ENCODE measurements around the gene ELL2.

The ELL2 gene

DNA sequence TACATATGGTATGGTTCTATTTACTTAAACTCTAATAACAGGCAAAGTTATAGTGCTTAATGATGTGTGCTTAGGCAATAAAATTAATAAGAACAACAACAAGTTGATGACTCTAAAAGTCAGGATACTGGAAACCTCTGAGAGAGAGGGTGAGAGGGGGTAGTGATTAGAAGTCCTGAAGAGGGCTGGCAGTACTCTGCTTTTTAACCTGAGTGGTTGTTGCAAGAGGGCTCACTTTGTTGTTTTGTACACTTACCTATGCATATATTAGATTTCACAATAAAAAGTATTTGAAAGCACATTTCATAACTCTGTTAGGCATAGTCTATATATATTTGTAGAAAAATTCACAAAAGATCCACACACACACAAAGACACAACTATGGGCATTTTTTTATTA, 21.4 kb upstream of the ELL2 start:
- DNase-seq (ENCODE audit: low read depth): no peak

DNA sequence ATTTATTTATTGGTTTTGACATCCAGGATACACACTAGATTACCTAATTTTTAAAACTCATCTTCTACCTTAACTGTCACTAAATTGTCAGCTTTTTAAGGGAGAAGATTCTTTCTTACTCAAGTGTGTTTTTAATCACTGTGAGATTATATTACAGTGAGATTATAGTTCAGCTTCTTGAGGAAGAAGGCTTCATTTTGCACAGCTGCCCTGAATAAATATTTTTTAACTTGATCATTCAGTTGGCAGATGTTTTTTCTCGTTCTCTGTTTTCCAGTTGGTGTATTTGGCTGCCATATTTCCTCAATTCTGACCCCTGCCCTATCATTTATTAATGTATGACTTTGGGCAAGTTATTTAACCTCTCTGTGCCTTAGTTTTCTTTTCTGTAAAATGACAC, 15.0 kb upstream of the ELL2 start:
- DNase-seq (ENCODE audit: low read depth): no peak

DNA sequence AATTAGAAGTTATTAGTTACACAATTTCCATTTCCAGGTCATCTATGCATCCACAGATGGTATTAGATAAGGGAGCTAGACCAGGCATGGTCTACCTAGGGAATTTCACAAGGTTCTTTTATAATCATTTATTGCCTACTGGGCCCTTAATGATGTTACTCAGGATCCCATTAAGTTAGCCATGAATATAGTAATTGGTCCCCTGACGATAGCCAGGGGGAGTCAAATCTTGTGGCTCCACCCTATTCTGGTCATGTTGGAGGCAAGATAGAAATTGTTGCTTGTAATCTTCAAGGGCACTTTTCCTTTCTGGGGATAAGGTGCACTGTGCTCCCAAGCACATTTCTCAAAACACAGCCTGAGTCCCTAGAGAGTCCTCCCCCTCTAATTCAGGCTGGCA, 14.1 kb upstream of the ELL2 start:
- DNase-seq (ENCODE audit: low read depth): no peak

DNA sequence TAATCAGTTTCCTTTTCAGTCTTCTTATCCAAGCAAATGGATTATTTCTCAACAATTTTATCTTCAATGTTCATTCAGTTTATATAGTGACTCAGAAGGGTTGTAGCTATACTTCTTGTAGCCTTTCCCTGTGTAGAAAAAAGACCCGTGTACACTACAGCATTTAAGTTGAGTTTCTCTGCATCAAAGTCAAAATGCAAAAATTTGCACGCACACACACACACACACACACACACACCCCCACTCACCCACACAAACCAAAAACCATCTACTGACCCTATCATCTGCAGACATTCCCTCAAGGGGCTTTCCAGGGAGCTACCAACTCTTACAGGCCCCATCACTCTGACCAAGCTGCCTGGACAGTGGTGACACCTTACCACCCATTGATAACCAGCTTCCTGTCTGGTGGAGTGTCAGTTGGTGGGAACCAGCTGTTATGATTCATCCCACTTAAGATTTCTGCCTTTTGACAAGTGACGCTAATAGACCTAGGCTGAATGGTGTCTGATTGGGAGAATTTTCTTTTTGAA, 12.2 kb upstream of the ELL2 start:
- no peak for DNase-seq (ENCODE audit: low read depth)

DNA sequence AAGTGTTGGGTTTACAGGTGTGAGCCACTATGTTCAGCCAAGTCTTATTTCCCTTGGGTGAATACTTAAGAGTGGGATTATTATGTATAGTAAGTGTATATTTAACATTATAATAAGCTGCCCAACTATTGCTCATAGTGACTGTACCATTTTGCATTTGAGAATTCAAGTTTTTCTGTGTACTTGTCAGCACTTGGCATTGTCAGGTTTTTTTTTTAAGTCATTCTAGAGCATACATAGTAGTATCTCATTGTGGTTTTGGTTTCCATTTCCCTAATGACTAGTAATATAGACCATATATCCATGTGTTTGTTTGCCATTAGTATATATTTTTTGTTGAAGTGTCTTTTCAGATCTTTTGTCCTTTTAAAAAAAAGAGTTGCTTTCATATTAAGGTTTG, 10.5 kb upstream of the ELL2 start:
- no peak for DNase-seq (ENCODE audit: low read depth)

DNA sequence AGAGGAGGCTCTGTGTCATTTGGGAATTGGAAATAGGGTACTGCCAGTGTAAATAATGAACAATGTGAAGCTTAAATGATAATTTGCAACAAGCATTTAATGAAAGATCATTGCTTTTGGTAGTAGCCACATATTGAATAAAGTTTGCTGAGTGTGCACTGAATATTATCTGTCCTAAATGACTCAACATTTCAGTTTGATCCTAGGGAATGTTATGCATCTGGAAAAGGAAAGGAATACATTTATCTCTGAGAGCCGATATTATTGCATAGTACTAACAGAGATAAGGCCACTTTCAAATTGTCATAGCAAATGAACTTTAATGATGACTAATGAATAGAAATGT, 8.7 kb upstream of the ELL2 start:
- DNase-seq (ENCODE audit: low read depth): no peak

DNA sequence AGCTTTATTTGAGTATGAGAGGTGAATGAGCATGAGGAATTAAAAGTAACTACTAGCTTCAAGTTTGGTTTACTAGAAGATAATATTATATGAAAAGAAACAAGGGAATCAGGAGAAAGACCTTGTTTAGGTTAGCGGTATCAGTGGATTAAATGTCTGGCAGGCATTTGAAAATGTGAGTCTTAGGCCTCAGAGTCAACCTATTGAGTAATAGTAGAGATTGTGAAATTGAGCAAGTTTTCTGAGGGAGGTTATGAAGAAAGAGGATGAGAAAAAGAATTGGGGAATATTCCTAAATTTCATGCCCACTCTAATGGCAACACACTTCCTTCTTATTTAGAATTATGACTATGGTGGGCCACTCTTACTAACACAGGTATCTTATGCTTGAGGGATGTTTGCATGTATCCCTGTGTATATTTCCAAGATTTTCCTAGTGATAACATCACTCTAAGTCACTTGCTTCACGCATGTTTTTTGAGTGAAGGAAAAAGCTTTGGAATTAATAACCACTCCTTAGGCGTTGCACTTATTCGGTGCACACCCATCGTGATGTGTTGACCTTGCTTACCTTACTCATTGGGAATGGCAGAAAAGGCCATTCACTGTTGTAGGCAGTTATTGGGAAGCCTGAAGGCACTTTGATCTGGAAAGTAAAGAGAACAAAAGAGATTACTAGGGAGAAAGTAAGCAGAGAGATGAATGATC, 8.2 kb upstream of the ELL2 start:
- no peak for DNase-seq (ENCODE audit: low read depth)

DNA sequence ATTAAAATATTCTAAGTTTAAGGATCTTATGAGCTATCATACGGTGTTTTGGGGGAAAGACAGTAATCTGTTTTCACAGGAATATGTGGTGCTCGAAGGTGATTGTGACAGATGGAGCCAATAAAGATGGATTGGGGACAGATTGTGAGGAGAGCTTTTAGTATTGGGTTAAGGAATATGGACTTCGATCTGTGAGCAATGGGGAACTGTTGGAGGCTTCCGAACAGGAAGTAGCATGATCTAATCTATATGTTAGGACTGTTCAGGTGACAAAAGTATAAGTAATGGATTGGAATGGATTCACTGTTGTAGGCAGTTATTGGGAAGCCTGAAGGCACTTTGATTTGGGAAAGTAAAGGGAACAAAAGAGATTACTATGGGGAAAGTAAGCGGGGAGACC, 7.4 kb upstream of the ELL2 start:
- DNase-seq (ENCODE audit: low read depth): no peak

DNA sequence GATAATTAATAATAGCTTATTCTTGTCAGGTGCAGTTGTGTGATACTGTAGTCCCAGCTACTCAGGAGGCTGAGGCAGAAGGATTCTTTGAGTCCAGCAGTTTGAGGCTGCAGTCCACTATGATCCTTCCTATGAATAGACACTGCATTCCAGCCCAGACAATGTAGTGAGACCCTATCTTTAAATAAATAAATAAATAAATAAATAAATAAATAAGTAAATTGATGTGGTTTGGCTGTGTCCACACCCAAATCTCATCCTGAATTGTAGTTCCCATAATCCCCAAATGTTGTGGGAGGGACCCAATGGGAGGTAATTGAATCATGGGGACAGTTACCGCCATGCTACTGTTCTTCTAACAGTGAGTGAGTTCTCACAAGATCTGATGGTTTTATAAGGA, 5.6 kb upstream of the ELL2 start:
- DNase-seq (ENCODE audit: low read depth): no peak

DNA sequence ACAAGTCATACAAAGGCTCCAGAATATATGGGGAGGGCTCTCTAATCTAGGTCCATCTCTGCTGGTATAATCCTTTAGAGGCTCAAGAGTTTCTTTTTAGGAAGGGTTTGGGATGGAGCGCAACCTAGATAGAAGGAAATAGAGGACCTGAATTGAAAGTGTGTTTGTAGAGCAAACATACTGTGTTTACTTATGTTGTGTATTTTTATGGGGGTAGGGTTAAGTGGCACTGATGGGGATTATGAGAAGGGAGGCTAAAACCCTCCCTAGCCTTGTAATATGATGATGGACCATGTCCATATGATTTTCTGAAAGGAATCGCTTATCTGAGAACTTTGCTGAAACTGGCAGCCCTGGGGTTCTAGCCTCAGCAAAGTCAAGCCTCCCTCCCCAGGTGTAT, 4.4 kb upstream of the ELL2 start:
- no peak for DNase-seq (ENCODE audit: low read depth)

DNA sequence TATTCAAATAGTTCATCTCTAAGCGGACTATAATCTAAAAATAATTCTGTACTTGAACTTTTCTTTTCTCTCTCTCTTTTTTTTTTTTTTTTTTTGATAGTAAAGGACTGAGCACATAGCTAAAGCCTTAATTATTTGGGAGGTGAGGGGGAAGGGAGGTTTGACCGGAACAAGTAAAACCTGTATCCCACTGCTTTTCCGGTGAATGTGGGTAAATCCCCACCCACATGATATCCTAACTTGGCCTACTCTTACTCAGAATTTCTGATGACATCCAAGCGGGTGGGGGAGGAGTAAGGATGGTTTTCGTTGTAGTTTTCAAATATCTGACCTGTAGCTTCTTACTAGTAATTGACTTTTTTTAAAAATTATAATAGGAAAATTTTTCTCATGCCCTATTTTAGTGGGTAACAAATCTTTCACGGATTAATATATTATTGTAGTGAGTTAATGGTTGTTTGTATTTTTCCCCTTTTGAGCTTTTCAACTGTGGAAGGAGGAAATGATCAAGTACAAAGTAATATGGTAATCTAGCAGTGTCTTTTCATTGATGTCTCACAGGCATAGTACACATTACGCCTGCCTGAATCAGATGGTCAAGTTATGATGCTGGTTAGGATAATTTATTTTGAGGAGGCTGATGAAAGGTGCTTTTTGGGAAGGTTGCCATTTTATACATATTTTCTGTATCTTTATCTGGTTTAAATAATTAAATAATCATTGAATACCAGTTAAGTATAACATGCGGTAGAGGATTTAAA, 2.2 kb upstream of the ELL2 start:
- DNase-seq (ENCODE audit: low read depth): no peak

DNA sequence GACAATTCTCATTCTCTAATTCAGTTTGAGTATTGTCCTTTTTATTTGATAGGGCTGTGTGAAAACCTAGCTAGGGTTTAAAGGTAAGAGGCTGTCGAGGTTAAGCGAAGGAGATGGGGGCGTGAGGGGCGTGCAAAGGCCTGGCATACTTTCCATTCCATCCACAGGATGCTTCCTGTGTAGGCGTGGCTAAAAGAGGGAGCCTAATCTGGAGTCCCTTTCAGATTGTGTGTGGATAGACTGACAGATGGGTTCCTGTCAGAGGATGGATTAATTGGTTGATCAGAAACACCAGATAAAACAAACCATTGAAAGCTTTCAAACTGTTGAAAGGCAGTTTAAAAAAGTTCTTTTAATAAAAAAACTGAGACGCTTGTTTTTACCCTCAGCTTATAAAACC, 1.1 kb upstream of the ELL2 start:
- DNase-seq (ENCODE audit: low read depth): no peak

DNA sequence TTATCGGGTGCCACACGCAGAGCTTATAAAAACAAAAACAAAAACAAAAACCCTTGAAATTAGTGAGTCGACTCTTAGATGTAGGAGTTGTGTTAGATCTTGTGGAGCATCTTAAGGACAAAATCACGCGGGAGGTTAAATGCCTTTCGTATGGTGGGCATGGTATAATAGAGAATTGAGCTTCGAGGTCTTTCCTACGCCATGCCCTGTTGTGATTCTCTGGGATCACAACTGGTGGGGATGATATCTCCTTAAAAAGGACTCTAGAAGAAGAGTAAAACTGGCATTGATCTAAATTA, 773 bp upstream of the ELL2 start:
- DNase-seq (ENCODE audit: low read depth): no peak

DNA sequence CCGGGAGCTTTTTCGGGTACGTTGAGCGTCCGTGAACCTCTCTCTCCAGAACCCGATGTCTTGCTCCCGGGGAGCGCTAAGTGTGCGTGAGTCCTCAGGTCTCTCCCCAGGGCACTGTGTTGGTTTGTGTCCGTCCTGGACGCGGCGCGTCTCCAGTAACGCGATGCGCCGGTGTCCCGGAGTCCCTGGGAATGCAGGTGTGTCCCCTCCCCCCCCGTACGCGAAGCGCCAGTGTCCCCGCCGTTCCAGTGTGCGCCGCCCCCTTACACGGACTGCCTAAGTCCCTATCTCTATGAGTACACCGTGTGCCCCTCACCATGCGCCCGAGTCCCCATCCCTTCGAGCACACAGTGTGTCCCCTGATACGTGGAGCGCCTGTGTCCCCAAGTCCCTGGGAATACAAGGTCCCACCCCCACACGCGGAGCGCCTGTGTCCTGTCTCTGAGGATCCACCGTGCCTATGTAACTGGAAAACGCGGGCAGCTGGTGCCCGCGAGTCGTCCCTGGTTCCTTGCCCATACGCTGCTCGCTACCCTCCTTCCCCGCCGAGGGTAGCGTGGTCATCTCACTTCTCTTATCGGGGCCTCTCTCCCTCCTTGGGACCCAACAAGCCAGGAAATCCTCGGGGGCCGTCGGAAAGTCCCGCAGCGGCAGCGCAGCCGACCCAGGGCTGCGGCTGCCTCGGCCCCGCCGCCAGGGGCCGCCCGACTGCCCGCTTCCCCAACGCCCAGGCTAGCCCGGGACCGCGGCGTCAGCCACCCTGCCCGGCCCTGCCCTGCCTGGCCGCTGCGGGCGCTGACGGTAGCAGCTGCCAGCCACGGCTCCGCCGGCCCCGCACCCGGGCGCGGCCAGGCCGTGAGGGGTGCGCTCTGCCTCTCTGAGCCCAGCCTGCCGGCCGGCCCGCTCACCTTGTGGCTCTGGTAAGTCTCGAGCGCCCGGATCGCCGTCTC, 709 bp downstream of the ELL2 start:
- DNase-seq (ENCODE audit: low read depth): no peak

DNA sequence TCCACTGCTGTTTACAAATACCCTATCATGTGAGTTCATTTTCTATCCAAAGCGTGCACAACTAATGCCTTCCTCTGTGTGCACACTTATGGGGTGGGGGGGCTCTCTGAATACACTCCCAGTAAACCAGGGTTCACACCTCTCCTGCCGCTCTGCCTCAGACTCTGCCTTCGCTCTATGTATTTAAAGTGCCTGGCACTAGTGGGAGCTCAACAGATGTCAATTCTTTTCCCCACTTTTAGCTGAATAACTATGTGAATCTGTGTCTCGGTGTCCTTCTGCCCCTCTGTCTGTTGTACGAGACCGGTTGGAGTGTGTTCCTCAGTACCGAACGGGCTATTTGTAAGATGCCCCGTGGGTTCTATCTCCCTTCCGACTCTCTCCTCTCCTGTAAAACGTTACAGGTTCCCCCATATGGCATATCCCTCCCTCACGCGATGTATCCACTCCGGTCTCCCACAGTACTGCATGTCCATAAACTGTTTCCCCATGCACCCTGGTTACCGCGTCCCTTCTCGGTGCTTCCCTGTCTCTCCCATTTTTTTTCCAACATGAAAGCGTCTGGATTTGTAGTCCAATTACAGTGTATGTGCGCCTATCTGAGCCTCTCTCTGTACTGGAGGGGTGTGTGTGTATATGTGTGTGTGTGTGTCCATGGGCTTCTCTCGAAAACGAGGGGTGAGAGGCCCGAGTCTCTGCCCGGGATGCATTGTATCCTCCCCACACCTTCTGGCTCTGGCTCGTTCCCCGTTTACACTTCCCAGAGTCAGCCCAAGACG, 1.6 kb downstream of the ELL2 start:
- no peak for DNase-seq (ENCODE audit: low read depth)

DNA sequence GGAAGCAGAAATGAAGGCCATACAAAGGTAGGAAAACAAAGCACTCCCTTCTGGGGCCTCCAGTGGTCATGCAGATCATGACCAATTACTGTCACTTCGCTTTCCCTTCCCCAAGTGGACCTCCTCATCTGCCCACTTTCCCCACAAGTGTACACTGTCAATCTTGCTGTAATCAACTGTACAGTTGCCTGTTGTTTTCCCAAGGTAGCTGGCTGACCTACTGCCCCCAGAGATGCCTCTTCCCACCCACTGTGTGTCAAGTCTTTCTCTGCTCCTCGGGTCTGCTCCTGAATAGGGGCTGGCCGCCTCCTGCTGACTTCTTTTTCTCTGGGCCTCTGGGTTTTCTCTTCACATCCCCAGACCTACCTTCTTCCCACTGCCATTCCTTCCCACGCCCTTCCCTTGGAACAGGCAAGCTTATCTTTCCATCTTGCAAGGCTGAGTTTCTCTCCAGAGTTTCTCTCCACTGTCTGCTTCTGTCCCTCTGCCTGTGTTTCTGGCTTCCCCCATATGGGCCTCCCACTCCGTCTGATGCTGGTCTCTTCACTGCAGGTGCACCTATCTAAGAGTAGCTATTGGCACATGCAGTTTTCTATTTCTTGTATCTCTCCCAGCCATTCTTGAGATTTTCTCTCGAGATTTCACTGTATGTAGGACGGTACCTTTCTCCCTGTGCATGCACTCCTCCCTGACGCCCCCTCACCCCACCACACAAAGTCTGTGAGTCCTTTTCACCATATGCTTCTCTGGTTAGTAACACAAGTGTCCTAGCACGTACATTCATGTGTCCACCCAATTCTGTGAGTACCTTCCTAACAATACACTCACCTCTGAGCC, 2.4 kb downstream of the ELL2 start:
- no peak for DNase-seq (ENCODE audit: low read depth)

DNA sequence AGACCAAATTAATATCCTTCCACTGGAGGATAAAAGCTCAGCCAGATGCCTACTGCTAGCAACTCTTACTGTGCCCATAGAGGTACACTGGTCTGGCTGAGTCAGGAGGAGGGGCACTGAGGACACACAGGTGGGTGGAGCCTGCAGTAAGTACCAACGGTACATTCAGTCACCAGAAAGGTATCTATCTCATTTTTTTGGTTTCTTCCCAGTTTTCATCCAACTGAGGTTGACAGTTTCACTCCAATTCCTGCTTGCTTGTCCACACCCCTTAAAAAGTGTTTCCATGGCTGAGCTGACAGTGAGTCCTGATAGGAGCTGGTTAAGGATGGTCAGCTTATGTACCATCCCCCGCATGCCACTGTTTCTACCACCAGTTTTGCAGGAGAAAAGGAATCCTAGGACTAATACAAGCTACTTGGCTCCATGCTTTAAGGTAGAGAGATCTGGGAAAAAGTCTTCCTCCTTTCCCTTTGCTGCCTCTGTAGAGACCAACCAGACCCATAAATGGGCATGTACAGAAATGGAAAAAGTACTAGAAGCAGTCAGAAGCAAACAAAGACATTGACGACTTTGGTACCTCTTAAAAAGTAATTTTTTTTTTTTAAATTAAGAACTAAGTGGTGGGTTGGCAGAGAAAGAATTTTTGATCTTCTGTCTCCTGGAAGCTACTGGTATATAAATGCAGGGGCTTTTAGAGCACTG, 3.2 kb downstream of the ELL2 start:
- no peak for DNase-seq (ENCODE audit: low read depth)

DNA sequence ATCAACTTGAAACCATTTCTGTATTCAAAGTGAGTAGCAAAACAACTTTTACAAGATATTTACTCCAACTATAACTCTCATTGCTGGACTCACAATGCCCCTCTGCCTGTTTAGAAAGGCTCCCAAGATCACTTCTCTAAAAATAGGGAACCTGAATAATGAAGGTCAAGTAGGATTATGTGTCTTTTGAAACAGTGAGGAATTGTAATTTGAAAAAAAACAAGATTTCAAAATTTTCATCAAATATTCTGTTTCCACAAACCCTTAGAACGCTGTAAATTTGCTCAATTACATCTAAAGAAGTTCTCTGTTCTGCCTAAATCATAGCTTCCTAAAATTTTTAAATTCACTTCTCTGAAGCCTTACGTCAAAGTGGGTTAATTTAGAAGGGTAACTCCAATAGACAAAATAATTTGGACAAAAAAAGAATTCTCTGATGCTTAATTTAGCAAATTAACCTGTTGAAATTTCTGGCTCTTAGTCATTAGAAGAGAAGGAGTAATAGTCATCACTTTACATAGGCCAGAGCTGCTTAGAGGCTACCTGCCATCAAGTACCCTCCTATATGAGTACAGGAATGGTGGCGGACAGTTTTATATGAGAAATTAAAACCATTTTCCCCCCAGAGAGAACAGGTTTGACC, 4.0 kb downstream of the ELL2 start:
- no peak for DNase-seq (ENCODE audit: low read depth)

DNA sequence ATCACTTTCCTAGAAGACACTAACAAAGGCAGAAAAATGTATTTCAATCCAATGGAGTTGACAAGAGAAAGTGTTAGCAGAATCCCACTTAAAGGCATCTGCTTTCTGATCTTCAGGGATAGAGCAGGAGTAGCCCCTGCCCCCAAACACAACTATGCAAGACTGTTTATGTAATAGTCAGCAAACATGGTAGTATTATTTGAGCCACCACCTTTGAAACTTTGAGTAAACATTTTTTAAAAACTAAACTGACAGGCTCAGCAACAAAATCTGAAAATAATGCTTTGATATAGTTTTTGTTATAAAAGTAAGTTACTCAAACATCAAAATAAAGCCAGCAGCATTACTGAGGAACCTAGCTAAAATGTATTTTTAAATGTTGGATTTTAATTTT, 4.8 kb downstream of the ELL2 start:
- no peak for DNase-seq (ENCODE audit: low read depth)

Data from HS-27A (cell line).